SK-N-MC (cell line): ENCODE data around the gene DMRTC1.
"Not testable (repeated sequence)": the region's sequence is repeated elsewhere in the genome, so short reads cannot be mapped to it uniquely, and the experiment has no call there.

ENCODE experiments used
- EZH2 ChIP-seq: fragments of 200-600 bp; sonication (generic); IDR thresholded peaks from one replicate; pipeline ENCODE4 v1.6.1; 2017; ENCODE audit warnings: antibody characterized with exemption
- FOXP2 ChIP-seq: optimal IDR thresholded peaks from 2 replicates; pipeline ENCODE3; 2011; ENCODE audit warnings: mild to moderate bottlenecking, moderate library complexity; ENCODE audit not compliant: insufficient read depth; ENCODE audit errors: extremely low read length, control extremely low read depth
- POLR2AphosphoS5 ChIP-seq: IDR thresholded peaks from 2 replicates; pipeline ENCODE4 v1.6.1; 2012; ENCODE audit warnings: mild to moderate bottlenecking, low read depth, low read length, borderline replicate concordance

GRCh38 chrX:72932283-72932682 is 11.4 kb downstream of the DMRTC1 start:
- TF ChIP-seq POLR2AphosphoS5, EZH2, FOXP2: not testable (repeated sequence)
